Frontal cortex (tissue), 4 donors: ENCODE measurements around the gene HECTD4. TPM values are rescaled to one million over a fixed set of nuclear protein-coding genes. Genes with fewer than 3 reads are reported as not detected.
"Not testable (repeated sequence)": the region's sequence is repeated elsewhere in the genome, so short reads cannot be mapped to it uniquely, and the experiment has no call there.

Source experiments
- DNase-seq, 2 donors: peaks; one replicate each; pipeline ENCODE4 v3.0.0; 2012; ENCODE audit warnings: low spot score in 2 of 2
- FAIRE-seq: peaks from 2 replicates; lab custom pipeline; 2012; peaks lifted over from hg19 to GRCh38; lab: Jason Lieb, UNC
- total RNA-seq: library from RNA; depleted of rRNA; stranded (reverse); fragments of >200 nt; gene quantifications from one replicate; pipeline ENCODE4 v1.2.3, GENCODE V29; 2014
- donor health status: control.
- donor health status: control.
- donor health status: control.

Gene HECTD4
- total RNA-seq, 1 donor from 2014 or later, result 85.6 TPM

DNA sequence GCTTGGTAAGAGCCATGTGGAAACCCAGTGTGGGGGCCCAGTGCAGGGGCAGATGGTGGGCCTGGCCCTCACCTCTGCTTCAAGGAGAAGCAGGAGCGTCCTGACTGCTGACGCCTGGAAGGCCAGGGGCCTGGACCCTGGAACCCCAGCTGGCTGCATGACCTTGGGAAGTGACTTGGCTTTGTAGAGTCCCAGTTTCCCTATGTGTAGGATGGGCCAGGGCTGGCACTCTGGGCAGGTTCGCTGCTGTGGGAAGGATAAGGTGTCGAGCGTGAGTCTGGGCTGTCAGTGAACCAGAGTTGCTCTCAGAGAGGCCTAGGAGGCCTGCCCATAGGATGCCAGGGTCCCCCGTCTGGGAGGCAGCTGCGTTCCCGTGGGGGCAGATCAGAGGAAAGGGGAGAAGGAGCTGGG is 213.7 kb downstream of the HECTD4 start:
- DNase-seq, result no peak
- FAIRE-seq, result no peak

DNA sequence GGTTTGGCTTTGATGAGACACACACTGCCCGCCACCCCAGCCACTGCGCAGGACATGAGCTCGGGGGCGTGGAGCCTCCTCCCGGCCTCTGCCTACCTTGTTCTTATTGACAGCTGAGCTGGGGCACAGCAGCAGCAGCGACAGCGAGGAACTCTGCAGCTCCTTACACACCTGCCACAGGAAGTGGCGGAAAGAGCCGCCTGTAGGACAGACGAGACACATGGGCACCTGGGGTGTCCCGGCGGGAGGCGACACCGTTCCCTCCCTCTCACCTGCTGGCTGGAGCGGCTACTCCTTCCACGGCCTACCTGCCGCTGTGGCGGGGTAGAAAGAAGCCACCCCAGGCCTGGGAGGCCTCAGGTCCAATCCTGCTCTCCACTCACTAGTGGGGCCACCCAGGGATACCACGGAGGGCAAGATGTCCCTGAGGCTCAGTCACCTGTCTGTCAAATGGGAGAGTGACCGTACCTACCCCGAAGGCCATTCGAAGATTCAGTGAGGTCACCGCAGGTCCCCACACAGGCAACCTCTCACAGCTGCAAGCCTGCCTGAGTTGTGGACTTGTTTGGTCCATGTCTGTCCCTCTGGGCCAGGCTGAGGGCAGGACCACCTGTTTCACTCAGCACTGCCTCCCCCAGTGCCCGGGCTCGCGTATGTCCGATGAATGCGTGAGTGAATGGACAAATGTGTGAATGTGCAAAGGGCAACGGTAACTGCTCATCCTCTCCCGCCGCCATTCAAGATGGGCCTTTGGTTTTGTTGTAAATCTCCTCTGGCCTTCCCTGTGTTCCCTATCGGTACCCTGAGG is 214.3 kb downstream of the HECTD4 start:
- DNase-seq (no peak), FAIRE-seq (no peak)

DNA sequence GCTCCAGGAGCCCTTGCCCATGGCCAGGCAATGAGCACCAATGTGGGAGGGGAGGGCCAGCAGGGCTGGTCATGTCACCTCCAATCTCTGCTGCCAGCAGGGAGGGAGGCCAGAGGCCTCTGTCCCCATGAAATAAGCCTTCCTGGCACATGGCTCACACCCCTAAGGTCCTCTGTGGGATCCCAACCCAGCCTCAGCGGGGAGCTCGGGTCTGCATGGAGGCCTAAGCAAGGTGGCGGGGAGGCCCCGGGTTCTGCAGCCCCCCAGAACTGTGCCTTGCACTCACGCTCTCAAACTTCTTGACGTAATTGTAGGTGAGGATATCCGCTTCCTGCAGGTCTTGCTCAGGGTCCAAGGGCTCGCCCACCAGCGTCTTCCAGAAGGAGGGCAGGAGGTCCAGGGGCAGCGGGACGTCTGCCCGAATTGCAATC is 215.2 kb downstream of the HECTD4 start:
- DNase-seq (no peak), FAIRE-seq (no peak)

DNA sequence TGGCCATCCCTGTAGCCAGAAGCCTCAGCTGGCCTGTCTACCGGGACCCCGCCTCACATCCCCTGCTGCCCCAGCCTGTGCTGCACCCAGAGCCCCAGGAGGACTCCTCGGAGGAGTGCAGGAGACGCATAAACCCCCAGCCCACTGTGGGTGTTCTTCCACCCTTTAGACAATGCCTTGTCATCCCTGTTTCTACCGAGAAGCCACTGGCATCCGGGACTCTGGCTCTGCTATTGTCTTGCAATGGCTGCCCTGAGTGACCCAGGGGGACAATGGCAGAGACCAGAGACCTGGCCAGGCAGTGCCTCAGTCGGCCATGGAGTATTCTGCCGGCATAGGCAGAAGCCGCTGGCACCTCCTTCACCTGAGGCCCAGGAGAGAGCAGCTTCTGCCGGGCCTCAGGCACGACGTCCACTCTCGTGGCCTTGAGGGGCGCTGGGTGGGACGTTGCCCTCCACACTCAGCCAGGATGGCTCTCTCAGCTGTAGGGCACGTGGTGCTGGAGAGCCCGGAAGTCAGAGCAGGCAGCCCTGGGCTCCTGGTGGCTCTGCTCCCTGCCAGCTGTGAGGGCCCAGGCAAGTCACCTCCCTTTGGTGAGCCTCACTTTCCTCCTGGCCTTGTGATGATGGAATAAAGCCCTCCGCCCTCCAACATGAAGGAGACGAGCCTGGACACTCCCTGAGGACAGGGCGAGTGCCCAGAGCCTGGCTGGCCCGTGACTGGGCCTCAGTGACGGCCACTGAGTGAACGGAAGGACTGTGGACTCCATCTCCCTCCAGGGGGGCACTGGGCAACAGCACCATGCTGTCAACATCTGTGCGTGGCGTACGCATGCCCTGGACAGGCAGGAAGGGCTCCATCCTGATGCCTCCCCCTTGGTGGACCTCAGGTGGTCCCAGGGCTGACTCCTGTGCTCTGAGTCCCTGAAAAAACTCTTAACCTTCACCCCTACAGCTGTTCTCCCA is 215.9 kb downstream of the HECTD4 start:
- DNase-seq, result no peak
- no peak for FAIRE-seq

DNA sequence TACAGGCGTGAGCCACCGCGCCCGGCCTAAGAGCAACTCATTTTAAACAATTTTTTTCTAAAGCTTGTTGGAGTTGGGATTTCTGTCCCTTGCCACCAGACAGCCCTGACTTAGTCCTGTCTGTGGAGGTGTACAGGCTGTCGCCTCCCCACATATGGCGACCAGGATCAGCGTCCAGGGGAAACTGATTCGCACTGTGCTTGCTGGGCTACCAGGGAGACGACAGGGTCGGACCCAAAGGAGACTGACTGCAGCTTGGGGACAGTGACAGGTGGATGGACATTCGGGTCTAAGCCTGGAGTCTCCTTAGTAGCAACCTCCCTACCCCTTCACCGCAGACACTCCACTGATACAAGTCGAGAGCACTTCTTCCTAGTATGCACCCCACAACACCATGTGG is 216.6 kb downstream of the HECTD4 start:
- no peak for FAIRE-seq
- no peak for DNase-seq

DNA sequence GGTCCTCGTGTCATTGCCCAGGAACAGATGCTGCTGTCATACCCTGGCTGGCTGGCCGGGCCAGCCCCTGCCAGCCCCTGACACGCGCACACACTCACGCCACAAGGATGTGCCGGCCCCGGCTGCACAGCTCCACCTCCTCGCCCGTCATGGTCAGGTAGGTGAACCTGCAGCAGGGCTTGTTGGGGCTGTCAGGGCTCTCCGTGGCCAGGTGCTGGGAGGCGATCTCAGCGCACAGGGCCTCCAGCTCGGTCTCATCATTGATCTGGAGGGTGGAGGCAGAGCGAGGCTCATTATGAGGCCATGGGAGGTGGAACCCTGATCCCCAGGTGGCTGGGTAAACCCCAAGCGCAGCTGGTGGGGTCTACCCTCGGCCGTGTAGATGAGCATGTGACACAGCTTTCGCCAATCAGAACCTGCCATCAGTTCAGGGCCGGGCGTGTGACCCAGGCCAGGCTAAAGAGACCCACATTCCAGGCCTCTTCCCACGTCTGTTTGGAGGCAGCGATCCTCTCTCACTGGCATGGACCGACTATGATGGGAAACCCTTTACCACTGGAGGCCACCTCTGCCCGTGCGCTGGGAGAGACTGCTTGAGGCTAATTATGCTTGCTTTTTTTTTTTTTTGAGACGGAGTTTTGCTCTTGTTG is 218.1 kb downstream of the HECTD4 start:
- DNase-seq, result no peak
- no peak for FAIRE-seq

DNA sequence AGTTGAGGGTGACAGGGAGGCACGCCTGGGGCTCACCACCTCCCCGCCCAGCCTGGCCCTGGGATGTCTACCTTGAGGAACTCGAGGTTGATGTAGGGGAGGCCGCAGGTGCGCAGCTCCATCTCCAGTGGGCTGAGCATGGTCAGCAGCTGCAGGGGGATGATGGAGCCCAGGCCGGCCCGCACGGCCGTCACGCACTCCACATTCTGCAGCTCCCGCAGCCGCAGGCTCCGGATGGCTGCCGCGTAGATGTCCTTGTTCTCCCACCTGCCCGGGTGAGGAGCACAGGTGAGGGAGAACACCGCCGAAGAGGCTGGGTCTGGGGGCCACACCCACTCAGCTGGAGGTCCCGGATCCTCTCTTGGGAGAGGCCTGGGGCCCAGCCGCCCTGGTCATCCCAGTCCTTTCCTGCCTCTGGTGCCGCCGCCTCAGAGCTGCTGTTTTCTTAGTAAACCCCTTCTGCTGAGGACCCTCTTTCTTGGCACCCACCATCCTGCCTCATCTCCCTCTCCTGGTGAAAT is 218.7 kb downstream of the HECTD4 start:
- FAIRE-seq, result no peak
- DNase-seq, result no peak

DNA sequence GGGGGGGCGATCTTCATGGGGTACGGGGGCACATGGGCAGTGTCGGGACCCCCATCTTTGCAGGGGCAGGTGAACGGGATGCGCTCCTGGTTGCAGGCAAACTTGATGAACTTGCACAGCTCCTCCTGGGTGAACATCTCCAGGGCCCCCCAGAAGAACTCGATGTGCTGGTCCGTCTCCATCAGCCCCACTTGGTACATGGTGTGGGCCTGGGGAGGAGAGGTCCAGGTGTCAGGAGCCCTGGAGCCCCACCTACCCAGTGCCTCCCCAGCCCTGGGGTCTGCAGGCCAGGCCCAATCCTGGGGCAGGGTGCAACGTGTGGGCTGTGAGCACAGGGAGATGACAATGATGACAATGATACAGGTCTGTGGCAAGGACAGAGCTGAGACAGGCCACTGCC is 219.2 kb downstream of the HECTD4 start:
- no peak for FAIRE-seq
- DNase-seq, result no peak

DNA sequence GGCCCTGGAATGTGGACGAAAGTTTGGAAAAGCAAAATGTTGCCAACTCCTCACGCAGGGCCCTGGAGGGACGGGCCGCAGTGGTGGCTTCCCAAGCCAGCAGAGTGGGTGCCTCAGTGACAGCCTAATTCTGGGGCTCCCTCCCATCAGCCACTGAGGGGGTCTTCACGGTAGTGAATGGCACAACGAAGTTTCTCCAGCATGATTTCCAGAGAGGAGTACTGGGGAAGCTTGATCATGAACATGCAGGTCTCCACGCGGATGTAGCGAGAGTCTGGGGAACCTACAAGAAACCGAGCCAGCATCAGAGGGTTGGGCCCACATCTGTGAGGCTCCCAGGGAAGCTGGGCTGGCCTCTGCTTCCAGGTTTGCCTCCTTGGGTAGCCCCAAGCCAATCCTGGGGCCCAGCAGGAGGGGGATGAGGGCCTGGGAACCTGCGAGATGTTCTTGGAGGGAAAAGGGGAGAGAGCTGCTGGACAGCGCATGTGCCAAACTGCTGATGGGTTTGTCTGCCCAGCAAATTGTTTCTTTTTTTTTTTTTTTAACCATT is 219.9 kb downstream of the HECTD4 start:
- no peak for FAIRE-seq
- DNase-seq, result no peak

DNA sequence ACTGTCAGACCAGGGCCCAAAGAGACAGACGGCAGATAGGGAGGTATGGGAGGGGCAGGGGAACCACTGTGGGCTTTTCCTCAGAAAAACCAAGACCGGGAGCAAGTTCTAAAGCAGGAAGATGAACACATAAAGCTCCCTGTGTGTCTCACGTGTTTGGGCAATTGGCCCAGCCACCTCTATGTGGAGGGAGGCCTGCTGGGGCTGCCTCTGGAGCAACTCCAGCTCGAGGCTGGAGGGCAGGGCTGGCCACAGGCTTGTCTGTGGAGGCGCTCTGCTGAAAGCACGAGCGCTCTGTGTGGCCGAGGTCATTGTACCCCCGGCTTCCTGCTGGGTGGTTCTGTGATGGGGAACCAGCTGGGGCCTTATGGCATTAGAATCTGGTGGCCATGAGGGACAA is 220.5 kb downstream of the HECTD4 start:
- FAIRE-seq (no peak), DNase-seq (no peak)

DNA sequence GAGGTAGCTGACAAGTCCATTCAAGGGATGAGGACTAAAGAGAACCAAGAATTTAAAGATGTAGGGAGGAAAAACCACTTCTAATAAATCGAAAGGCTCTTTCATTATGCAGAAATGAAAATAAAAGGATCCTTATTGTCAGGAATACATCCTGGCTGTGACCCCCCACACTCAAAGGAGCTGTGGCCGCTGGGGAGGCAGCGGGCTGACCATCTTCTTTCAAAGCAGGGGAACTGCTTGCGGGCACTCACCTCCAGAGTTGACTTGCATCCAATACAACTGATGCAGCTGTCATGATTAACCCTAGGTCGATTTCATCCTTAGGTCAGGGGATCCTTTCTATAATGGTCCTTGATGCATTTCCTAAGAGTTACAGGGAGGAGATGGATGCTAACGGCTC is 221.6 kb downstream of the HECTD4 start:
- FAIRE-seq, result no peak
- no peak for DNase-seq

DNA sequence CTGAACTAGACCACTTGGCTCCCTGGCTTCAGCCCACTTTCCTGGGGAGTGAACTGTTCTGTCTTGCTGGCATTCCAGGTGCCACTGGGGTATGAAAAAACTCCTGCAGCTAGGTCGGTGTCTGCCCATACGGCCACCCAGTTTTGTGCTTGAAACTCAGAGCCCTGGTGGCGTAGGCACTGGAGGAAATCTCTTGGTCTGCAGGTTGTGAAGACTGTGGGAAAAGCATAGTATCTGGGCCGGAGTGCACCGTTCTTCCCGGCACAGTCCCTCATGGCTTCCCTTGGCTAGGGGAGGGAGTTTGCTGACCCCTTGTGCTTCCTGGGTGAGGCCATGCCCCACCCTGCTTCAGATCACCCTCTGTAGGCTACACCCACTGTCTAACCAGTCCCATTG is 223.1 kb downstream of the HECTD4 start:
- DNase-seq, result no peak
- no peak for FAIRE-seq

DNA sequence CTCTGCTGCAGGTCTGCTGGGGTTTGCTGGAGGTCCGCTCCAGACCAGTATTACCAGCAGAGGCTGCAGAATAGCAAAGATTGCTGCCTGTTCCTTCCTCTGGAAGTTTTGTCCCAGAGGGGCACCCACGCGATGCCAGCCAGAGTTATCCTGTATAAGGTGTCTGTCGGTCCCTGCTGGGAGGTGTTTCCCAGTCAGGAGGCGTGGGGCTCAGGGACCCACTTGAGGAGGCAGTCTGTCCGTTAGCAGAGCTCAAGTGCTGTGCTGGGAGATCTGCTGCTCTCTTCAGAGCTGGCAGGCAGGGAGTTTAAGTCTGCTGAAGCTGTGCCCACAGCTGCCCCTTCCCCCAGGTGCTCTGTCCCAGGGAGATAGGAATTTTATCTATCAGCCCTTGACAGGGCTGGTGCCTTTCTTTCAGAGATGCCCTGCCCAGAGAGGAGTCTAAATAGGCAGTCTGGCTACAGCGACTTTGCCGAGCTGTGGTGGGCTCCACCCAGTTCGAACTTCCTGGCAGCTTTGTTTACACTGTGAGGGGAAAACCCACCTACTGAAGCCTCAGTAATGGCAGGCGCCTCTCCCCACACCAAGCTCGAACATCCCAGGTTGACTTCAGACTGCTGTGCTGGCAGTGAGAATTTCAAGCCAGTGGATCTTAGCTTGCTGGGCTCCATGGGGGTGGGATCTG is 223.6 kb downstream of the HECTD4 start:
- DNase-seq, FAIRE-seq: not testable (repeated sequence)

DNA sequence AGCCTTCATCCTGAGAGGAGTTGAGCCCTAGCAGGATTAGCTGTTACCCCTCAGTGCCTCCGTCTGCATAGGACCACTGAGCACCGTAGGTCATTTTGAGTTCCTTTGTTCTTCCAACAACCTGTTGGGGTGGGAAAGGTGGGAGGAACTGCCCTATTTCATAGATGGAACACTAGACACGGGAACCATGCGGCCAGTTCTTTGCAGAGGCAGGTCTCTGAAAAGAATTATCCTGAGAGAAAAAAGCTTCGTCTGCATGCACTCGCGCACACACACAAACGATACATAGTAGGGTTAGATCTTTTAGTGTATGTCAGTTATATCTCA is 228.4 kb downstream of the HECTD4 start:
- no peak for FAIRE-seq
- DNase-seq, result no peak

DNA sequence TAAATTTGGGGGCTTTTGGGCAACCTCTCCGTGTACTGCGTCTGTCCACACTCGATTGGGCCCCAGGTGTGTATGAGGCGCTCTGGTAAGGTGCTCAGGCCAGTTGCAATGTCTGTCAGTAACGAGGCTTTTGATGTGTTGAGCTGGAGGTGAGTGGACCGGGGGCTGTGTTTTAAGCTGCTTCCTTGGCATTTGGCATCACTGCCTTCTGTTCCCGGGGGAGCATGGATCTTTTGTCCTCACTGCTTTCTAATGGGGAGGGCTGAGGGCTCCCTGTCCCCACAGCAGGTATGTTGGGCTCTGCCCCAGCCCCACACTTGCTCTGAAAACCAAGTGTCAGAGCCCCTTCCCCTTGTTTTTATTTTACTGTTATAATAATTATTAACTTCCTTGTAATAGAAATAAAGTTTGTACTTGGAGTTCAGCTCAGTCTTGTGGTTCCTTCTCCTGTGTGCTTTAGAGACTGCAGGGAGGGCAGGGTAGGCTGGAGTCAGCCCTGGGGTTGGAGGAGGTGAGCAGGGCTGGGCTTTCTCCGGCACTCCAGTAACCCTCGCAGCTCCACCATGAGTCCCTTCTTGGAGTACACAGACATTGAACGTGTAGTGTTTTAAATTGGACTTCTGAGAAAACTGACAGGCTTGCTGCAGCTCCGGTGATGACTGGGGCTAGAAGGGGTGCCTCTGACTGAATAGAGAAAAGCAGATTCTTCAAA is 228.9 kb downstream of the HECTD4 start:
- DNase-seq, result no peak
- FAIRE-seq, result no peak

DNA sequence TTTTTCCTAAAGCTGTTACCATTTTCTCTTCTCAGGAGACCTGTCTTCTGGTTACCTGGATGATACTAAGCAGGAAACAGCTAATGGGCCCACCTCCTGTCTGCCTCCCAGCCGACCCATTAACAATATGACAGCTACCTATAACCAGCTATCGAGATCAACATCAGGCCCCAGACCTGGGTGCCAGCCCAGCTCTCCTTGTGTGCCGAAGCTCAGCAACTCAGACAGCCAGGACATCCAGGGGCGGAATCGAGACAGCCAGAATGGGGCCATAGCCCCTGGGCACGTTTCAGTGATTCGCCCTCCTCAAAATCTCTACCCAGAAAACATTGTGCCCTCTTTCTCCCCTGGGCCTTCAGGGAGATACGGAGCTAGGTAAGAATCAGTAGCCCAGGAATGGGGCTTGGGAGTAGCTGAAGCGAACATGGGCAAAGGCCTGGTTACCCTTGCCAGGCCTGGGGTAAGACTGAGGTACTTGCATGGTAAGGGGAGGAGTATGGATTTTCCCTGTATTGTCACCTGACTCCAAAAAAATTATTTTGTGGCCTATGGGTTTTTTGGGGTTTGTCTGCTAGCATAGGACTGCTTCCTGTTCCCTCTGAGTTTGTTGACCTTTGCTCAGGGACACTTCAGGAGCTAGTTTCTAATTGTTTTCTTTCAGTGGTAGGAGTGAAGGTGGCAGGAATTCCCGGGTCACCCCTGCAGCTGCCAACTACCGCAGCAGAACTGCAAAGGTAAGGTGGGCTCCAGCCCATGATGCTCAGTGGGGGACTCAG is 230.3 kb downstream of the HECTD4 start:
- DNase-seq (no peak), FAIRE-seq (no peak)

DNA sequence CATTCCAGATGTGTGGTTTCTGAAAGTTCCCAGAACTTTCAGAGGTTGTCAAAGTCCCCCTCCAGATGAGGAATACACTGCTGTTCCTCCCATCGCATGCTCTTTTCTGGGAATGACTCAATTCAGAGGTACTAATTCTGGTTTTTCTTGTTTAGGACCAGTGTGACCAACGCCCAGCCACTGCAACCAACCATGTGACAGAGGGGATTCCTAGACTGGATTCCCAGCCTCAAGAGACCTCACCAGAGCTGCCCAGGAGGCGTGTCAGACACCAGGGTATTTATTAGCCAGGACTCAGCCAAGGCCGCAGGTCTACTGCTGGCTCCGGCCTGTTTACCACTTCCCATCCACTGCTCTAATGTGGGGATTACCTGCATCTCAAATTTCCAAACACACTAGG is 232.6 kb downstream of the HECTD4 start:
- no peak for DNase-seq

DNA sequence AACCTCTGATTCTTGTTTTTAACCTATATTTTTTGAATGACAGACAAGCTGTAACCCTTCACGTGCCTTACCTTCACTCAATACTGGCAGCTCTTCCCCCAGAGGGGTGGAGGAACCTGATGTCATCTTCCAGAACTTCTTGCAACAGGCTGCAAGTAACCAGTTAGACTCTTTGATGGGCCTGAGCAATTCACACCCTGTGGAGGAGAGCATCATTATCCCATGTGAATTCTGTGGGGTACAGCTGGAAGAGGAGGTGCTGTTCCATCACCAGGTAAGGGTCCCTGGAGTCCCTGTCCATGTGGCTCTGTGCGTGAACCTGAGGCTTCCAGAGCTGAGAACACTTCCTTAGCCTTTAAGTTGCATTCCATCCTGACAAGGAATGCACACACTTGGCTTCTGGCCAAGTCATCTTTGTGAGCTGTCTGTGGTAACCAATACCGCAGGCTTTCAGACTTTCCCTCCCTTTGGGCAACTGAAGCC is 234.2 kb downstream of the HECTD4 start:
- FAIRE-seq, result no peak
- no peak for DNase-seq

More for the DNA sequence above, 232.6 kb downstream of the HECTD4 start:
- FAIRE-seq, result no peak
